ENCODE results near the gene HCAR2.
"Not testable (repeated sequence)": the region's sequence is repeated elsewhere in the genome, so short reads cannot be mapped to it uniquely, and the experiment has no call there.

Gene HCAR2

GRCh38 chr12:122659579-122659978 is 43.6 kb downstream of the HCAR2 start:
- DNase-seq (ENCODE audit: insufficient read length, low spot score), result no peak
- no peak for FAIRE-seq
- no peak for TF ChIP-seq POLR2A (IDR thresholded peaks at IDR 0.05; ENCODE audit: low read depth, low read length)

GRCh38 chr12:122656298-122656697 is 46.9 kb downstream of the HCAR2 start:
- DNase-seq (ENCODE audit: insufficient read length, low spot score) (no peak), FAIRE-seq (no peak)
- no peak for TF ChIP-seq POLR2A (IDR thresholded peaks at IDR 0.05; ENCODE audit: low read depth, low read length)

- not testable (repeated sequence) for FAIRE-seq; DNase-seq (ENCODE audit: insufficient read length, low spot score)
Observed at GRCh38 chr12:122653291-122653690, 49.9 kb downstream of the HCAR2 start.

- DNase-seq (ENCODE audit: insufficient read length, low spot score), result no peak
- no peak for TF ChIP-seq POLR2A (IDR thresholded peaks at IDR 0.05; ENCODE audit: low read depth, low read length)
- FAIRE-seq, result no peak
Observed at GRCh38 chr12:122651520-122652224, 51.5 kb downstream of the HCAR2 start.
